HCEC 1CT (cell line): ENCODE data around the gene TRAF2.

Source experiments
- DNase-seq: peaks from one replicate; pipeline ENCODE4 v3.0.0-alpha.2; 2017

TRAF2 gene

DNA sequence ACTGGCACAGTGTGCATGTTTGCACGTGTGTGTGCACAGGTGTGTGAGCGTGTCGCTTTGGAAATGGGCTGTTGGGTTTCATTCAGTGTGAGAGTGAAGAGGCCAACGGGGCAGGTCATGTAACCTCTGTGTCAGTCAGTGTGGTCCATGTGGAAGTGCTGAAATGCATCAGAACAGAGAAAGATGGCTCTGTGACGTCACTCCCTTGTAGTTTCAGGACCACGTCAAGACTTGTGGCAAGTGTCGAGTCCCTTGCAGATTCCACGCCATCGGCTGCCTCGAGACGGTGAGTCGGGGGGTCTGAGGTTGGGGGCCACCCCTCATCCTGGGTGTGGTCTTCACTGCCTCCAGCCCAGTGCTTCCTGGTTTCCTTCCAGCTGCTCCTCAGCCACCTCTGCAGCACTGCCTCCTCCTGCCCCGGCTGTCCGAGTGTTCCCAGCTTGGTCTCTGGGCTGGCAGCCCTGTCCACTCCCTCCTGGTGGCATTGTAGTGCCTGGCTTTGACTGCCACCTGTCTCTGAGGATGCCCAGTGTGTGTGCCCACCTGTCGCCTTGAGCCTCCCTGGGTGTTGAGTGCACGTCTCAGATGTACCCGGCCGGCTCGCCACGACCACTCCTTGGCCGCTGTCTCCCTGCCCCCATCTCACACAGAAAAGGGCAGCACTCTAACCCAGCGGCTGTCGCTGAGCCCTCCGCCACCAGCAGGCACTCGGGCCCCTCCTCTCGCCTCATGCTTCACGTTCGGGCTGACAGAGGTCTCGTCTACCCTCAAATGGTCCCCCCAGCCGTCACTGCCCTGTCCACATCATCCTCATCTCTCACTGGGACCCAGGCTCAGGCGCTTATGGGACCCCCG, 30.2 kb downstream of the TRAF2 start:
- DNase-seq, result no peak

DNA sequence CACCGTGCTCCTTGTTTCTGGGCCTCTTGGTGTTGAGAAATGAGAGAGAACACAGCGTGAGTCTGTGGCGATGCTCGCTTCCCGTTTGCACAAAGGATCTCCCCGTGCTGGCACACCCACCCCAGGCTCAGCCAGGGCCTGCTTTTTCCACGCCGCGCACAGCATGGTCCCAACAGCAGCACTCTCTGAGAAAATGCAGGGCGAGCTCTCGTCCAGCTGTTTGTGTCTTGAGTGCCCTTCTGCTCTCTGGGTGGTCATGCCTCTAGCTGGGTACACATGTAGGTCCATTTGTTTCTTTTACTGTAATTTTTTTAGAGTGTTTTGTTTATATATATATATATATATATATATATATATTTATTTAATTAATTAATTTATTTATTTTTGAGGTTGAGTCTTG, 31.6 kb downstream of the TRAF2 start:
- DNase-seq, result no peak

DNA sequence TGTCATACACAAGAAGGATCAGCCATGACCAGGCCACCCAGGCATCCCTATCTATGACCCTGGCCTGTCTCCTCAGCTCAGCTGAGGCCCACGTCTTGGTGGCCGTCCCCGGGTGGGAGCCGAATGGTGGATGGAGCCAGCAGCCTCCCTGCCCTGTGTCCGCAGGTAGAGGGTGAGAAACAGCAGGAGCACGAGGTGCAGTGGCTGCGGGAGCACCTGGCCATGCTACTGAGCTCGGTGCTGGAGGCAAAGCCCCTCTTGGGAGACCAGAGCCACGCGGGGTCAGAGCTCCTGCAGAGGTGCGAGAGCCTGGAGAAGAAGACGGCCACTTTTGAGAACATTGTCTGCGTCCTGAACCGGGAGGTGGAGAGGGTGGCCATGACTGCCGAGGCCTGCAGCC, 33.8 kb downstream of the TRAF2 start:
- DNase-seq, result no peak

DNA sequence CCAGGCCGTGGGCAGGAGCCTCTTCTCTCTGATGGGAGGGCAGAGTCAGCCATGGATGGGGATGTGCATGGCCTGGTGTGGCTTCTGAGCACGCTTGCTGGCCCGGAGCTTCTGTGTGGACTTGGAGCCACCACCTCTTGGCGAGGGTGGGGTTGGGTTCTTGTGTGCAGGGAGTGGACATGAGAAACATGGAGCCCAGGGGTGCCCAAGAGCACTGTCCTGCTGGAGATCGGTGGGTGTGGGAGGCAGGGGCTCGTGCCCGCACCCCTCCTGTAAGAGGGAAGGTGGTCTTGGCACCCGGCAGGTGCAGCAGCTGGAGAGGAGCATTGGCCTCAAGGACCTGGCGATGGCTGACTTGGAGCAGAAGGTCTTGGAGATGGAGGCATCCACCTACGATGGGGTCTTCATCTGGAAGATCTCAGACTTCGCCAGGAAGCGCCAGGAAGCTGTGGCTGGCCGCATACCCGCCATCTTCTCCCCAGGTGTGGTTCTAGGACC, 34.5 kb downstream of the TRAF2 start:
- no peak for DNase-seq

DNA sequence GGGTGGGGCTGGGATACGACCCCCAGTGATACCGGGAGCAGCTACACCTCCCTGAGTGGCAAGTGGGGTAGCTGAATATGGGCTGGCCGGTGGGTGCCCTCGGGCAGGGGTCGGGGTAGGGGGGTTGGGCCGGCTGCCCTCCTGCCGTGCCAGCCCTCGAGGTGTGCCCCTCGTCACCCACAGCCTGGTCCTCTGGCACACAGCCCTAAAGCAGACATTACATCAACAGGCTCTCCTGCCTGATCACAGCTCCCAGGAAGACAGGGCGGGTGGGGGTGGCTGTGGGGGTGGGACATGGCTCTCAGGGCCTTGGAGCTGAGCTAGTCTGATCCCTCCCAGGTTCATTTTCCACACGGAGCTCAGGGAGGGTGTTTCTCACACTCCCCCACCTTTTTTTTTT, 35.0 kb downstream of the TRAF2 start:
- no peak for DNase-seq

DNA sequence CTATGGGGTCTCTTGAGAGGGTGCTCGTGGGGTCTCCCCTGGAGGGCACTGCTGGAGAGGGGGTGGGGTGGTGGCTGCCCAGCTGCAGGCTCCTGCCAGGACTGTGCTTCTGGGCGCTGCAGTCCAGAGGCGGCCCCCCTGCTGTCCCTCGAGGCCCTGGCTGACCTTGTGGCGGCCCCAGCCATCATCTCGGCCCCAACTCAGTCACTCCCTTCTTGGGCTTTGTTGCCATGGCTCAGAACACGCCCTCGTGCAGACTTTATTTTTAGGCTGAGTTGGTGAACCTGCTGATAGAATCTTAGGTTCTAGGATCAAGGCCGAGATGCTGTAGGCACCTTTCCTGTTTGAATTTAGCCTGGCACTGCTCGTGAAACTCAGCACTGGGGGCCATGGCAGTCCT, 35.4 kb downstream of the TRAF2 start:
- DNase-seq, result no peak

DNA sequence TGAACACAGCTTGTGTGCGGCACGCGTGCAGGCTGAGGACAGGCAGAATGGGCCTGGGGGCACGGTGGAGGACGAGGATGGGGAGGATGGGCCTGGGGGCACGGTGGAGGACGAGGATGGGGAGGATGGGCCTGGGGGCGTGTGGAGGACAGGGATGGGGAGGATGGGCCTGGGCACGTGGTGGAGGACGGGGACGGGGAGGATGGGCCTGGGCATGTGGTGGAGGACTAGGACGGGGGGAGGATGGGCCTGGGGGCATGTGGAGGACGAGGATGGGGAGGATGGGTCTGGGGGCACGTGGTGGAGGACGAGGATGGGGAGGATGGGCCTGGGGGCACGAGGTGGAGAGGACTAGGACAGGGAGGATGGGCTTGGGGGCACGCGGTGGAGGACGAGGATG, 36.2 kb downstream of the TRAF2 start:
- no peak for DNase-seq

DNA sequence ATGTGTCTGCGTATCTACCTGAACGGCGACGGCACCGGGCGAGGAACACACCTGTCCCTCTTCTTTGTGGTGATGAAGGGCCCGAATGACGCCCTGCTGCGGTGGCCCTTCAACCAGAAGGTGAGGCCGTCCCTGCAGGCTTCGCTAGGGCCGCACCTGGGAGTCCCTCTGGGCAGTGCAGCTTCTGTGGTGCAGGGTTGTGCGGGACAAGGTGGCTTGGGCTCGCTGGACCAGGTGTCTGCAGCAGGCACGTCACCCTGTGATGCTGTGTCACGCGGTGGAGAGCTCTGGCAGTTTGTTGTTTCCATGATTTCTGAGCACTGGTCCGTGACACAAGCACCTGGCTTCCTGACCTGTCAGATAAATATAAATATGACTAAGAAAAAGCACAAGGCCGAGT, 37.6 kb downstream of the TRAF2 start:
- no peak for DNase-seq

DNA sequence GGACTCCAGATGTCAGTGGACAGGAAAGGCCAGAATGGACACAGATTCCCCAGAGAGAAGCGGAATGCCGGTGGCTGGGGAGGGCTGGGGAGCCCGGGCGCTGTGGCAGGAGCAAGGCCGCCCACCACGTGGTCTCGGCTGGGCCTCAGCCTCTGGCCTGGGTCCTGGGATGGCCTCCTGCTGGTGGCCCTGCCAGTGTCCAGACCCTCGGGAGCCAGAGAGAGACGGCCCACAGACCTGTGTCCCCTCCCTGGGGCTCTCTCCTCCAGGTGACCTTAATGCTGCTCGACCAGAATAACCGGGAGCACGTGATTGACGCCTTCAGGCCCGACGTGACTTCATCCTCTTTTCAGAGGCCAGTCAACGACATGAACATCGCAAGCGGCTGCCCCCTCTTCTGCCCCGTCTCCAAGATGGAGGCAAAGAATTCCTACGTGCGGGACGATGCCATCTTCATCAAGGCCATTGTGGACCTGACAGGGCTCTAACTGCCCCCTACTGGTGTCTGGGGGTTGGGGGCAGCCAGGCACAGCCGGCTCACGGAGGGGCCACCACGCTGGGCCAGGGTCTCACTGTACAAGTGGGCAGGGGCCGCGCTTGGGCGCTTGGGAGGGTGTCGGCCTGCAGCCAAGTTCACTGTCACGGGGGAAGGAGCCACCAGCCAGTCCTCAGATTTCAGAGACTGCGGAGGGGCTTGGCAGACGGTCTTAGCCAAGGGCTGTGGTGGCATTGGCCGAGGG, 39.3 kb downstream of the TRAF2 start:
- no peak for DNase-seq

DNA sequence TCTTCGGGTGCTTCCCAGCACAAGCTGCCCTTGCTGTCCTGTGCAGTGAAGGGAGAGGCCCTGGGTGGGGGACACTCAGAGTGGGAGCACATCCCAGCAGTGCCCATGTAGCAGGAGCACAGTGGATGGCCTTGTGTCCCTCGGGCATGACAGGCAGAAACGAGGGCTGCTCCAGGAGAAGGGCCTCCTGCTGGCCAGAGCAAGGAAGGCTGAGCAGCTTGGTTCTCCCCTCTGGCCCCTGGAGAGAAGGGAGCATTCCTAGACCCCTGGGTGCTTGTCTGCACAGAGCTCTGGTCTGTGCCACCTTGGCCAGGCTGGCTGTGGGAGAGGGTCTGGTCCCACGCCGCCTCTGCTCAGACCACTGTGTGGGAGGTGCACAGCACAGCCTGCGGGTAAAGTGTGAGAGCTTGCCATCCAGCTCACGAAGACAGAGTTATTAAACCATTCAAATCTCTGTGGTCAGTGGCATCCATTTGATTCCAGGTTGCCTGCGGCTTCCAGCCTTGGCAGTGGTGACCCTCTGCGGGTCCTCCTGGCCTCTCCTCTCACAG, 39.9 kb downstream of the TRAF2 start:
- no peak for DNase-seq

DNA sequence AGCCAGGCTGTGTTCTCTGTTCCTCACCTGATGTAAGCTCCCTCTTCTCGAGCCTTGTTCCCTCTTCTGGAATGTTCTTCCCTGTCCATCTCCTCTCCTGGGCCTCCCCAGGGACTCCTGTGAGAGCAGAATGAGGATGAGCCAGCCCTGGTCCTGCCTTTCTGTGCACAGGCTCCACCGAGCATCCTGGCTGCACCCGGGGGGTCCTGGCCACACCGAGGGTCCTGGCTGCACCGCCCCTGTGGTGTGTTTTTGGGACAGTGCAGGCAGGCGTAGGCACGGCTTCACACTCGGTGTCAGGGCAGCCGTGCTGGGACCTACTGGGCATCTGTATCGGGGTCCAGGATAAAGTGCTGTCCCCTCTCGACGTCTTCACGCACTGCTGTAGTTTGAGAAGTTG, 40.4 kb downstream of the TRAF2 start:
- DNase-seq, result no peak

DNA sequence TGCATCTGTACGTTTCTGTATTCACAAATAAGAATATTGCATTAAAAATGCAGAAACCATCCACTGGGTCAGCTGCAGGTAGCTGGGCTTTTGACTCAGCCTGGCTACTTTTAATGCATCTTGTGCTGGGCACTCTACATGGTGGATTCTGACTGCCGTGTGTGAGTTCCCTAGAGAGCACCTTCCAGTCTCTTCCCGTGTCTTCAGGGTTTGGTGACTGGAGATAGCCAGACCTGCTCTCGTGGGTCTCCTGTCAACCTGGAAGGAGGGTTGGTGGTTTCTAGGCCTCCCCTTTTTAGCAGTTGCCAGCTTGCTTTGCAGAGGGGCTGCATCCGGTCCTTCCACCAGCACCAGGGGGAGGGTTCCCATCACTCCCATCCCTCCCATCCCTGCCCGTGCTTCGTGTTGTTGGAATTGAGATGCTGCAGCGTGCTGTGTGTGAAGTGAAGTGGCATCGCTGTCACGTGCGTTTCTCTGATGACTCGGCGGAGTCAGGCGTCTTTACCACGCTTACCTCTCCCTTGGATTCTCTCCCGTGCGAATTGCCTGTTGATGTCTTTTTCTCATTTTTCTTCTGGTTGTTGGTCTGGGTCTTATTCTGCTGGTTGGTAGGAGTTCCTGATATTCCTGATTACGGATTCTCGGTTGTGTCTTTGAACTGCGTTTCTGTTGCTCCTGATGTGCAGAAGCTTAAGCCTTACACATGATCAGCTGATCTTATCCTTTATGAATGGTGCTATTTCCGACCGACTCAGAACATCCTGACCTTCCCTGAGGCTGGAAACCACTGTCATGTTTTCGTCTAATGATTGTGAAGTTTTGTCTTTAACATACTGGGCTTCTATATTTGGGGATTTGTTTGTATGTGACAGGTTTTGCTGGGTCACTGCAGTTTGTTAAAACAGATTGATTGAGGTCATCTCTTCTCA, 41.3 kb downstream of the TRAF2 start:
- DNase-seq, result no peak

DNA sequence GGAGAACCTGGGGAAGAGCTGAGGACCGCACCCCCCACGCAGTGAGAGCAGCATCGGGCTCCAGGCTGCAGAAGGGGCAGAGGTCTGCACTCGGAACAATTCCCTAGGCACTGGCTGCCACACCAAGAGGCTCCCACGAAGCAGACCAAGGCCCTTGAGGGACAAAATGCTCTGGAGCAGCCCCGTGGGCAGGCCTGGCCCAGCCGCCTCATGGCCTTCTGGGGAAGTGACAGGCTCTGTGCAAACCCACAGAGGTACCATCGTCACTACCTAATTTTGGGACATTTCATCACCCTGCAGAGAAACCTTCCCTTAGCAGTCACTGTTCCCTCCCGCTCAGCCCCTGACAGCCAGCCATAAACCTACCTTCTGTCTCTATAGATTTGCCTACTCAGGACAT, 42.3 kb downstream of the TRAF2 start:
- DNase-seq, result no peak

DNA sequence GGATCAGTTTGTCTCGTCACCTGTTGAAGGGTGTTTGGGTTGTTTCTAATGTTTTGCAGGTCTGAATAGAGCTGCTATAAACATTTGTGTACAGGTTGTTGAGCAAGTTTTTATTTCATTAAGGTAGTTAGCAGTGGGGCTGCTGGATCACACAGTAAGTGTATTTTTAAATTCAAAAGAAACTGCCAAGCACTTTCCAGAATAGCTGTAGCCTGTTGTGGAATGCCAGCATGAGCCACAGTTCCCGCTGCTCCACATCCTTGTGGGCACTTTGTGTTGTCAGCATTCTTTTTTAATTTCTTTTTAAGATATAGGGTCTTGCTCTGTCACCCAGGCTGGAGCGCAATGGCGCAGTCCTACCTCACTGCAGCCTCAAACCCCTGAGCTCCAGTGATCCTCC, 43.7 kb downstream of the TRAF2 start:
- no peak for DNase-seq

DNA sequence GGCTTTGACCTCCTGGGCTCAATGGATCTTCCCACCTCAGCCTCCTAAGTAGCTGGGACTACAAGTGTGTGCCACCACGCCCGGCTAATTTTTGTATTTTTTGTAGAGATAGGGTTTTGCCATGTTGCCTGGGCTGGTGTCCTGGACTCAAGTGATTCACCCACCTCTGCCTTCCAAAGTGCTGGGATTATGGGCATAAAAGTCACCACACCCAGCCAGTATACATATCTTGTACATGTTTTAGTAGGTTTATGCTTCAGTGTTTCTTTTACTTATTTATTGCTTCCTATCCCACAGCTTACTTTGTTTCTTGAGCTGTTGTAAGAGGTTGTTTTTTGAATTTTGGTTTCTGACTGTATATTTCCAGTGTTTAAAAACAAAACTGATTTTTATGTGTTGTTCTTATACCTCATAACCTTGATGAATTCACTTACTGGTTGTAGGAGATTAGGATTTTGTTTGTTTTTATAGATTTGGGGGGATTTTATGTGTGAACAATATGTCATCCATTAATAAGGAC, 45.4 kb downstream of the TRAF2 start:
- DNase-seq, result no peak

DNA sequence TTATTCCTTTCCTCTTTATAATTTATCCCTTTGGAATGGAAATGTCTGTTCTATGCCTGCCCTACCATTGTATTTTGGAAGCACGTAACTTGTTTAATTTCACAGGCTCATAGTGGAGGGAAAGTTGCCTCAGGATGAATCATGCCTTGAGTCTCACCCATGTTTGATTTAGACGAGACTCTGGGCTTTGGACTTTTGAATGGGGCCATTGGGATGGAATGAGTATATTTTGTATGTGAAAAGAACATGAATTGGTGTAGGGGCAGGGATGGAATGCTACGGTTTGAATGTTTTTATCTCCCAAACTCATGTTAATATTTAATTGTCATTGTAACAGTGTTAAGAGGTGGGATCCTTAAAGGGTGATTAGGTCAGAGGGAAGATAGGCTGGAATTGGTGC, 48.0 kb downstream of the TRAF2 start:
- DNase-seq, result no peak

DNA sequence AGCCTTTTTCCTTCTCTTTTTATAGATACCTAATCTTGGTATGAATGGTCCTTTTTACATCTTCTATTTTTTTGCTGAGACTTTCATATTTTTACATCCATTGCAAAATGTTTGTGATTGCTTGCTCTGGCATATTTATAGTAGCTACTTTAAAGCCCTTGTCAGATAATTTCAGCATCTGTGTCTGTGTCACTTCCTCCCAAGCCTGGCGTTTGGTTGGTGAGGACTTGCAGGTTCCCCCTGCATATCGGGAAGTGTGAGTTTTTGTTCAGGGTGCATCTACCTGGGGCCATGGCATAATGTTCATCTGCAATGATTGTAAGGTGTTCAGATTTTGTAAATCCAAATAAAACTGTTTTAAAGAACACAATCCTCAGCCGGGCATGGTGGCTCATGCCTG, 49.3 kb downstream of the TRAF2 start:
- DNase-seq, result no peak

DNA sequence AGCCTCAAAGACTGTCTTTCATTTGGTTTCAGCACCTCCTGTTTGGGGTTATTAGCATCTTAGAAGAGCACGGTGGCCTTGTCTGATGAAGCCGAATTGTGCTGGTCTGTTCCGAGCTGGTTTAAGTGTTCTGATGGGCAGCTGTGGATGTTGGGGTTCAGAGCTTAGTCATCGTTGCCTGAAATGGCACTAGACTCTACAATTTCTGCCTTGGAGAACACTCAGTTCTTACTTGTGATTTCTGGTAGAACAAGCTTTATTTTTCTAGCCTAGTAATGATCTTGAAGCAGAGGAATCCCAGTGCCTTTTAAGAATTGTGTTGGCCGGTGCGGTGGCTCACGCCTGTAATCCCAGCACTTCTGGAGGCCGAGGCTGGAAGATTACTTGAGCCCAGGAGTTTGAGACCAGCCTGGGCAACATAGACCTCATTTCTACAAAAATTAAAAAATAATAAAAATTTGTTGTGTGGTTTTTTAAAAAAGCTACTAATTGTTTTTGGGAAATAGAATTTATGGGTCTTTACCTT, 50.4 kb downstream of the TRAF2 start:
- DNase-seq, result no peak

DNA sequence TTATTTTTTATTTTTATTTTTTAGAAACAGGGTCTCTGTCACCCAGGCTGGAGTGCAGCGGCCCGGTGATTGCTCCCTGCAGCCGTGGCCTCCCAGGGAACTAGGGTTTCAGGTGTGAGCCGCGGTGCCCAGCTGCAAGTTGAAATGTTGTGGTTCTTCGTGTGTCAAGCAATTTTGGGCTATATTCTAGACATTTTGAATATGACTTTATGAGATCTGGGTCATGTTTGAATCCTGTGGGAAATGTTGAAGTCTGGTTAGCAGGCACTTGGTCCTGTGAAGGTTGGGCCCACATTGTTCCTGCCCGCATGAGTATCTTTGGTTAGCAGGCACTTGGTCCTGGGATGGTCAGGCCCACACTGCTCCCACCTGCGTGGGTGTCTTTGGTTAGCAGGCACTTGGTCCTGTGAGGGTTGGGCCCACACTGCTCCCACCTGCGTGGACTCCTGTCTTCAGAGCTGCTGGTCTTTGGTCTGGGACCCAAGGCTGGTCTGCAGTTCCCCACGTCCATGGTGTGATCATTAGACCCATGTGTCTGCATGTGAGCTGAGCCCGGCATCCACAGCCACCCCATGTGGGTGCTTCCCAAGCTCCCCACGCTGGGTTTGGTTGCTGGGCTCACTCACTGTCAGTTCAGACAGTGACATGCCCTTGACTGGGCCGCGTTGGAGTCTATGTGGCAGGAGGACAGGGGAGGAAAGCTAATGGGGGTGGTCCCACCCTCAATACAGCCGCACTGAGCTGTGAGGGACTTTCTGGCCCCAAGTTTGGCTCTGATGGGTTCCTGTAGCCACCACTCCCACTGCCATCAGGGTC, 51.1 kb downstream of the TRAF2 start:
- no peak for DNase-seq

DNA sequence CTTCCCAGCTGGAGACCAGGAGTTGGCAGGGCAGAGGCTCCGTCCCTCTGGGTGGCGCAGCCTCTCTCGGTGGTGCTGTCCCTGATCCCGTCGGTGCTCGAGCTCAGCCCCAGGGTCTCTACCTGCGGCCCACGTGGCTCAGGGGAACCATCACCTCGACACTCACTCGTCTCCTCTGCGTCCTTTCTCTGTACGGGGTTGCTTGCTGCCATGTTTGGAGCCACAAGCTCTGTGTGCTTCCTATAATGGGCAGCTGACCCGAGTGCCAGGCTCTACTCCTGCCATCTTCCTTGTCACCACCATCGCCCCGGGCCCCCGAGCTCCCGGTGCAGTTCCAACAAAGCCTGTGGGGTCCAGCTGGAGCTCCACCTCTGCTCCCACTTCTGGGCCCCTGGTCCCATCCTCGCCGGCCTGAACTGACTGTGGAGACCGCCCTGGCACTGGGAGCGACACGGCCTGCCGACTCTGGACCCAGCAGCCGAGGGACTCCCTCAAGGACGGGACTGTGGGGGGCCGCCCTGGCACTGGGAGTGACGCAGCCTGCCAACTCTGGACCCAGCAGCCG, 53.2 kb downstream of the TRAF2 start:
- no peak for DNase-seq

DNA sequence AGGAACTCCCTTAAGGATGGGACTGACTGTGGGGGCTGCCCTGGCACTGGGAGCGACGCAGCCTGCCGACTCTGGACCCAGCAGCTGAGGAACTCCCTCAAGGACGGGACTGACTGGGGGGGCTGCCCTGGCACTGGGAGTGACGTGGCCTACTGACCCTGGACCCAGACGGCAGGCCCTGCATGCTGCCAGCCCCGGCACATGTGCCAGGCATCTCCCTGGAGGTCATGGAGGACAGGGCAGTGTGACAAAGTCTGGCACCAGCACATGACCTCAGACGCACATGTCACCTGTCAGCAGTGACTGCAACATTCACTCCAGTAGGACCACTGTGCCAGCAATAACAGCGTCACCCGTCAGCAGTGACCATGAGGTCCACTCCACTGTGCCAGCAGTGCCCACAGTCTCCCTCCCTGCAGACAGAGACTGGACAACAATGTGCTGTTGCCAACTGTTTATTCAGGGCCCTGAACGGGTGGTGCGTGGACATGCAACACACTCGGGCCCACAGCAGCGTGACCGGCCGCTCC, 53.7 kb downstream of the TRAF2 start:
- no peak for DNase-seq
